Esophagus mucosa (tissue), 1 donor: ENCODE measurements around the gene IRS2. TPM values are rescaled to one million over a fixed set of nuclear protein-coding genes. Genes with fewer than 3 reads are reported as not detected.
A peak's percentile ranks its signal among the peaks of the same experiment; 100 is the strongest.

Experiments
- ATAC-seq: fragments of 200-7000 bp; cut with Tn5 transposase; one replicate; pipeline ENCODE4 v1.9.1; 2020
- total RNA-seq: library from RNA; stranded (reverse); gene quantifications from one replicate; pipeline ENCODE4 v1.2.4, GENCODE V29; 2023
- donor health status: DM: yes; HTN: yes; CAD: no.

IRS2 gene
- total RNA-seq, 1 donor from 2014 or later, result 1.6 TPM

DNA sequence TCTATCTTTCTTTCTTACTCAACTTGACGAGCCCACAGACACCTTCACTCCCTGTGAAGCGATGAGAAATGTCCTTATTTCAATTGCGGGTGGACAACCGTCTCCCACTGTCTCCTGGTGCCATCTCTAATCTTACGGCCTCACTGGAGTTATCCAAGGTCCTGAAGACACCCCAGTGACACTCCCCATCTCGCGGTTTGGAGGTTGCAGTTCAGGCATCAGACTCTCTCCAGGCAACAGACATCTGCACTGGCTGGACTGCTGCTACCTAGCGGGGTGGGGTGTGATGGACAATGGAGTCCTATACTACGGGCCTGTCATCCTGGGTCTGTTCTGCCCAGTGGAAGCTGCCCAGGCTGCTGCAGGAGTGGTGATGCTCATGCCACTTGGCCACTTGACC is 18.3 kb upstream of the IRS2 start:
- no peak for ATAC-seq

- no peak for ATAC-seq
These were observed 17.4 kb upstream of the IRS2 start for GRCh38 chr13:109803825-109804224.

DNA sequence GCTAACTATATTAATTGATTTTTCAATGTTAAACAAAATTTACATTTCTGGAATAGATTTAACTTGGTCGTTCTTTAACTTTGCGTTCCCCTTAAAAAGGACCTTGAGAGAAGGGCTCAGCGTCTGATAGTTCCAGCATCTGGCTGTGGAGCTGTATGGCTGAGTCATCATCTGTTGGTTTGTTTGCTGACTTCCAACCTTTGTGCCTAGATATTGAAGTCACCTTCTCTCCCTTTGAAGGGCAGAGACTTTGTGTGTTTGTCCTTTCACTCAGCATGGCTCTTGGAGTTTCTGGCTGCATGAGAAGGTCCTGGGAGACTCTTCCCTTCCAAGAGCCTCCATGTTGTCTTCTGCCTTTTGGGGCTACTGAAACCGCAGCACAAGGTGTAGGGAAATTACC is 16.6 kb upstream of the IRS2 start:
- no peak for ATAC-seq

DNA sequence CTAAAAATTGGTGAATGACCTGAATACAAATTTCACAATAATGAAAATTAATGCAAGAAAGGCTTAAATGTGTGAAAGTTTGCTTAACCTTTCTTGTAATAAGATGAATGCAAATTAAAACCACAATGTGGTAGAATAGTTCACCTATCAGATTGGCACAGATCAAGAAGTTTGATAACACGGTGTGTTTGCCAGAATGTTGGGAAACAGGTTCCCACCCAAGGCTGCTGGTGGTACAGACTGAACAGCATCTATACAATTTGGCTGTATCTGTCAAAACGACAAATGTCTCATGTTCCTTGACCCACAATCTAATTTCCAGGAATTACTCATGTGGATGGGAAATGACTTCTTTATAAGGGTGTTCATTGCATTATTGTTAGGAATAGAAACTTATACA is 8.6 kb upstream of the IRS2 start:
- ATAC-seq, result no peak

DNA sequence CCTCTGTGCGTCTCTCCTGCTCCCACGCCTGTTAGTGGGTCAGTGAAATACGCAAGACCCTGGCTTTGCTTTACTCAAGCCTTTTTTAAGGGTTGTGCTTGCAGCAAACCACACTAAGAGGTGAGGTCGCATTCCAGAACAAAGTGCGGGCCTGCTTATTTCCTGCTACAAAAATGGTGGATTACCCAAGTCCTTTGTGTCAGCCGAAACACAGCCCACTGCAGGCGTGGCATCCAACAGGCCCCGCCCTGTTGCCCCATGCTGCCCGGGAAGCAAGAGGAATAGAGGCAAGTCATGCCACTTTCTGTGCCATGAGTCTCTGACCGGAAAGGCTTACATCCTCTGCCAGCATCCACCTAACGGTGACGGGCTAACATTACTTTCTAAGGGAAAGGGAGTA is 7.7 kb upstream of the IRS2 start:
- peak; percentile 48 for ATAC-seq

- no peak for ATAC-seq
These were observed 6.2 kb upstream of the IRS2 start for GRCh38 chr13:109792416-109793059.

- ATAC-seq, result no peak
These were observed 4.7 kb upstream of the IRS2 start for GRCh38 chr13:109790942-109791605.

DNA sequence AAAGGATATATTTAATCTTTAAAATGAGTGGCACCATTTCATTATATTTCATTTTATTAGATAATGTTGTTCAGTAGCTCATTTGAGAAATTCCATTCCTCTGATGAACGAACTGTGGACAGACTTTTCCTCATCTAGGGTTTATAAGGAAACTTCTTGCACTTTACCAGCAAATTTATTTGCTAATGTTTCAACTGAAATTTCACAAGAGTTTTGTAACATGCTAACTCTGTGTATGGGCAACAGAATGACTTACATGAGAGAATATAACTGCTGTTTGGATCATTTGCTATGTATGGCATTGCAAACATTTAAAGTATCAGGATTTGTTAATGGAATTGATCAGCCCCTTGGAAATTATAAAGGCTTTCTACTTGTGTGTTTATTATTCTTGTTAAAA is 3.7 kb upstream of the IRS2 start:
- ATAC-seq, result no peak

DNA sequence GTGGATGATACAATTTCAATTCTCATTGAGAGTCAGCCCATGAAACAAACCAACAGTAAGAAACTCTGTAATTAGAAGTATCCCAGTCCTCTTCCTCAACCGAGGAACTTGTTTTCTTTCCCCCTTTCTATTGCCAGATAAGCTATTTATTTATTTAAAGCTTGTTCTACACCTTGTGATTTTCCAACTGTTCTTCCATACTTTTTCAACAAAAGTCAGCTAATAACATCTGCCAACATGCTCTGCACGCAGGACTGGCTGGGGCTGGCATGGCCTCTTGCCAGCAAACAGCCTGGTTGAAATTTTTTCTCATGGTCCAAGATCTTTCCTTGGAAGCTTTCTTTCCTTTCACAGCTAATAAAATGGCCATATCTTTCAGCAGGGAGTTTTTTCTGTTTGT is 2.9 kb upstream of the IRS2 start:
- ATAC-seq, result no peak

DNA sequence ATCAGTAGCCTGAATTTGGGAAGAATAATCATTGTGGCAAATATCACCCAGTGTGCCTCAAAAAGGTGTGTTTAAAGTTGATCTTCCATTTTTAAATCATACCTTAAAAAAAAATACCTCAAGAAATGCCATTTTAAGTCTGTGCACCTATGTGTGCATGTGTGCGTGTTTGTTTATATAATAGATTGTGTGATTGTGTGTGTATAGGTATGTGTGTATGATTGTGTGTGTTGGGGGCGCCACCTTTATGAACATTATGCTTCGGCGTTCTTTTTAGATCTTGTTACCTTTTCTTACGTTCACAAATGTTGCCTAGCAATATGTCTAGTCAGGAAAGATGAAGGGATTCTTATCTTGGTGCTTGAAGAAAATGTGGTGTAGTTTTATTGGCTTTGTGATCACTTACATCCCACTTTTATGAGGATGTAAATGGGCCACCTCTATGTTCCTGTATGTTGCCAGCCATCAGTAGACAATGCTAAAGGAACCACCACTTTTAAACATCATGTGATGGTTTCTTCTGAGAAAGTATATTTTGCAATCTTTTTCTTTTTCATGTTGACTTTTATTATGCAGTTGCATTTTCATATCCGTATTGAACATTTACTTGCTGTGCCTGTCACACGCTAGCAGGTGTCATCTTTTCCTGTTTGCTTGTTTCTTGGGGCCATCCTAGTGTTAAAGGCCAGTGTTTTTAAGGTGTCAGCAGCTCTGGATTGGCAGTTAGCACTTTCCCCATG is 2.2 kb upstream of the IRS2 start:
- ATAC-seq, result no peak

DNA sequence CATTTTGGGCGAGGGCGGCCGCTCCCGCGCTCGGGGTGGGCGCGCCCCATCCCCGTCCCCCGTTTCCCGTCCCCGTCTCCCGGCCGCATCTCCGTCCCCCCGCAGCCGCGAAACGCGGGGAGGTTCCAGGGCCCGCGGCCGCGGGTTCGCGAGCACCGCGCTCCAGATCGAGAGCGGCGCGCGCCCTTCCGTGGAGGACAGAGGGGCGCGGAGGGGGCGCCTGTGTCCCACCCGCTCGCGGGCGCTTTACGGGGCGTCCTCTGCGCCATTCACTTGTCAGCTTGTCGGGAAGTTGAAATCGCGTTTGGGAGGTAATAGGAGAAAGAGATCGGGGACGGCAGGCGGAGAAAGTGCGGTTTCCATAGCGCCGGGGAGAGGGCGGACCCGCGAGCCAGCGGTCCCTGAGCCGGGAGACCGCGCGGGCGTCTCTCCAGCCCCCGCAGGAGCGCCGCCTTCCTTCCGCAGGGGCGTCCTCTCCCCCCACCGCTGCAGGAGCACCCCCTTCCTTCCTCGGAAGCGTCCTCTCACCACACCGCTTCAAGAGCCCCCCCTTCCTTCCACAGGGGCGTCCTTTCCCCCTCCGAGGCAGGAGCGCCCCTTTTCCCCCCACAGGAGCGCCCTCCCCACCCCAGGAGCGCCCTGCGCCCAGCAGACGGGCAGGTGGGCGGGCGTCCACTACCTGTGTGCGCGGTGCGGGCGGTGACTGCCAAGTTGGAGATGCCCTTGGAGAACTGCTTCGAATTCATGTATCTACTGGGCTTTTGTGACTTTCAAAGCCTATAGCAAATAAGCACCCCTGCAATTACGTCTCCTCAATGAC is 962 bp upstream of the IRS2 start:
- ATAC-seq, result peak; percentile 4

- no peak for ATAC-seq
These were observed 412 bp downstream of the IRS2 start for GRCh38 chr13:109785892-109786450.

DNA sequence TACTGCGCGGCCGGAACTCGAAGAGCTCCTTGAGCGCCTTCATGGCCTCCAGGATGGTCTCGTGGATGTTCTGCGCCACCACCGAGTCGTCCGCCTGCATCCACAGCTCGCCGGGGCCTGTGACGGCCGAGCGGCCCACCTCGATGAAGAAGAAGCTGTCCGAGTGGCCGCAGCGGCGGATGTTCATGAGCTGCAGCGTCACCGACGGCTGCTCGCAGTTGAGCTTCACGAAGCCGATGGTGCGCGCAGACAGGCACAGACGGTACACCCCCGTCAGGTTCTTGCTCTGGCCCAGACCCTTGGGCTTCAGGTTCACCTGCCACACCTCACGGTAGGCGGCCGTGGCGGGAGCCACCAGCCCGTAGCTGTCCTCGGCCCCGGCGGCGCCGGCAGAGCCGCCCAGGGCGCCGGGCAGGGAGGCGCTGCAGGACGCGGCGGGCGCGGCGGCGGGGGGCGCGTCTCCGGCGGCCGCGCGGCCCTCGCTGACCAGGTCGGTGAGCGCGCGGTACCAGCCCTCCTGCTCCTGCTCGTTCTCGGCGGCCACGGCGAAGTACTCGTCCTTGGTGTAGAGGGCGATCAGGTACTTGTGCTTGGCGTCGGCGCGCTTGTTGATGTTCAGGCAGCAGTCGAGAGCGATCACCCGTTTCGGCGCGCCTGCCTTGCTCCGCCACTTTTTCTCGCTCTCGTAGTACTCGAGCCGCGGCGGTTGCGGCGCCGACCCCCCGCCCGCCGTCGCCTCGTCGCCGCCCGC is 1.1 kb downstream of the IRS2 start:
- ATAC-seq, result no peak

GRCh38 chr13:109784590-109785140 is 1.7 kb downstream of the IRS2 start:
- peak; percentile 51 for ATAC-seq

GRCh38 chr13:109783815-109784589 is 2.4 kb downstream of the IRS2 start:
- no peak for ATAC-seq

DNA sequence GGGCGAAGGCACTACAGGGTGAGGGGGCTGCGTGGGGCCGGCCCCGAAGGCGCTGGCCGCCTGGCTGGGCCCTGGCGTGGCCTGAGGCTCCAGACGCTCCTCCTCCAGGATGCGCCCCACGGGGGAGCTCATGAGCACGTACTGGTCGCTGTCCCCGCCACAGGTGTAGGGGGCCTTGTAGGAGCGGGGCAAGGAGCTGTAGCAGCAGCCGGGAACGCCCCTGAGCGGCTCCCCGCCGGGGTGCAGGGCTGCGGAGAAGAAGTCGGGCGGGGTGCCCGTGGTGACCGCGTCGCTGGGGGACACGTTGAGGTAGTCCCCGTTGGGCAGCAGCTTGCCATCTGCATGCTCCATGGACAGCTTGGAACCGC is 3.0 kb downstream of the IRS2 start:
- ATAC-seq, result no peak

GRCh38 chr13:109782823-109783431 is 3.5 kb downstream of the IRS2 start:
- ATAC-seq, result no peak

- ATAC-seq, result no peak
These were observed 4.1 kb downstream of the IRS2 start for GRCh38 chr13:109782066-109782822.

DNA sequence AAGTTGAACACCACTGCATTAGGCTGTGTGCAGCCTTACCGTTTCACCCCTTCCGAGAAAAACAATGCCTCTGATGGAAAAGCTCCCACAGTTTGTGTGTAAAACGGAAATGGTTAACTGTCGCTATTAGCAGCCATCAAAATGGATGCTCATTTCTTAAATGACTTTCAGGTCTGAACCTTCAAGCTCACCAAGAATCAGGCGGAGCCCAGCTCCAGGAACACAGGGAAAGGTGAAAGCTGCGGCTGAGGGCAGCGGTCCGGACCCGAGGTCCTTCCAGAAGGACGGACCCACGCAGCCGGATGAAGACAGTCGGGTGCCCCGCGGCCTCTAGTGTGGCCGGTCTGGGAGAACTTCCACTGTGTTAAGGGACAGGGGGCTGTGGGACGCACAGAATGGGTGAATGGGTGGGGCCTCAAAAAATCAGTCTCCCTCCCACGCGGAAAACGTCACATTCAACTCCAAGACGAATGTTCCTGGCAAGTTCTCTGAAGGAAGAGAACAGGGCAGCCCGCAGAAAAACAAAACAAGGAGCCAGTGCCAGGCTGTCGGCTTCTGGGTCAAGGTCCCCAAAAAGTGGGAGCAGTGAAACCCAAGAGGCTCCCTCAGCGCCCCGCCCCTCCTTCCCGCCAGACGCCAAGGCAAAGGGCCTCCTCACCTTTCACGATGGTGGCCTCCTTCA is 4.9 kb downstream of the IRS2 start:
- no peak for ATAC-seq
